Skeletal muscle cell (primary cell): ENCODE data around the gene IL12B.
"Not testable (repeated sequence)": the region's sequence is repeated elsewhere in the genome, so short reads cannot be mapped to it uniquely, and the experiment has no call there.

Experiments used
- DNase-seq: peaks from one replicate; pipeline ENCODE4 v3.0.0-alpha.2; 2010; ENCODE audit warnings: low read depth
- H3K4me3 ChIP-seq: 2 replicates; pipeline ENCODE4 v1.5.1; 2011; ENCODE audit warnings: low read depth, mild to moderate bottlenecking, control low read depth, low read length, moderate library complexity

Gene IL12B

DNA sequence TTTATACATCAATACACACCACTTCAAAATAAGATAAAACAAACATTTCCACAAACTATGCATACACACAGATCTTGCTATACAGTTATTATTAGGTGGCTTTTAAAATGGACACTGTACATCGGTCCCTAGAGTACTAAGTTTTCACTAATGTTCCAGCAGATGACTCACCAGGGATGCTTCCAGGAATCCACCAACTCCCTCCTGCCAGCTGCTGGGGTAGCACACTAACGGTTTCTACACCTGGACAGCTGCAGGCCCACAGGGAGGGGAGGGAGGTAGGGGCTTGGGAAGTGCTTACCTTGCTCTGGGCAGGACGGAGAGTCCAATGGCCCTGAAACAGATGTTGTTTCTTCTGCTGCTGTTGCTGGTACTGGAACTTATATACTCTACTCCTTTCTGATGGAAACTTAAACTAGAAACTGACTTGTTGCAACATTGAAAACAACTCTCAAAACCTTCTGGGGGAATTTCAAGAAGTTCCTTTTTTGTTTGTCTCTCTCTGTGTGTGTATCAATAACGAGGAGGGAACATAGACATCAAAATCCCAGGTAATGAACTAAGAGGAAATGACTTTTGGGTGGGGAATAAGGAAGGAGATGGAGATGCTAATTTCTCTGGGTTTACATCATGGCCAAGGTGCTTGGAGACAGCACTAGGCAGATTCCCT, at the start of gene IL12B:
Gene IL12B, minus strand, starts transcription at position 357 of the 670 bp plus-strand sequence. CDS start 3,705 bp downstream, outside the sequence.
- DNase-seq: no peak
- H3K4me3 ChIP-seq: peak within 1 kb of the TSS; percentile 49

DNA sequence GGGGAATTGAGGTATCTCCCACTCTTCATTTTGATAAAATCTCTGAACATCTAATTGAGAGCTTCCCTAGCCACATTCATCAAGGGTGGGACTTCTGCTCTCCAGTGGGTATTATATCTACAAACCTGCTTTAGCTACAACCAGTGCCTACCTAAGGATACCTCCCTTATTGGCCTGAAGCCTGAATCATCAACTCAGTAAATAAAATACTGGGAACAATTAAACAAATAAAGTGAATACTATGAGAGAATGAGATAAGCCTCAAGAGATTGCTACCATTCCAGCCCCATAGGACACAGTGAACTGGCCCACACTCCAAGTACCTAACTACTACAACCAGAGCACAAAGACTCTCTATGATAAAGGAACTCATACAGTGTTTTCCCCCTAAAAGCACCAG, 47.4 kb upstream of the IL12B start:
- no peak for DNase-seq
- no peak overlapping the region for H3K4me3 ChIP-seq

DNA sequence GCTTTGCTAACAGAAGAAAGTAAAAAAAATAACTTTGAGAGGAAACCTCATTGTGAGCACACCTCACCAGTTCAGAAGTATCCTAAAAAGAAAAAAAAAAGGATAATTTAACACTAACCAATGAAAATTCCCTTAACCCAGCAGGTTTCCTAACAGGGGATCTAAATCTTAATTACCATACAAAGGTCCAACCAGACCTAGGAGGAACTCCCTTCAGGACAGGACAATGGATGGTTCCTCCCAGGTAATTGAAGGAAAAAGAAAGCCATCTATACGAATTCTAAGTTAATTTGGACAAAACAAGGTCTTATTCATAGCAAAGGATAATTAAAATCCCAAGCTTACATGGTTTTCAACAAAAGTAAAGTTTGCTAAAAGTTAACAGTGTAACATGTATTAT, 37.6 kb upstream of the IL12B start:
- not testable (repeated sequence) for H3K4me3 ChIP-seq, DNase-seq

DNA sequence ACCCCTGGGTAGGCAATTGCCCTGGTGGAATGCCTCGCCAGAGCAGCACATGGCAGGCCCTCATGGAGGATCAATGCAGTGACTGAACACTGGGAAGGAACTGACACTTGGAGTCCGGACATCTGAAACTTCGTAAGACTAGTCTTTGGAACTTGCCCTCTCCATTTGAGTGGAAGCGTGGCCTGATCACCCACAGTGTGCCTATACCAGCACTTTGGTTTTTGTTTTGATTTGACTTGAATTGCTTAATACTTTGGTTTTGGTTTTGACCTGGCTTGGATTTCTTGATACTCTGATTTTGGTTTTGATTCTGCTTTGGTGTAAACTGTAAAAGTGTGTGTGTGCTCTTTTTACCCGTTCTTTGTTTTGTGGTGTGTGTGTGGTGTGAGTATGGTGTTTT, 36.5 kb upstream of the IL12B start:
- DNase-seq, H3K4me3 ChIP-seq: not testable (repeated sequence)

DNA sequence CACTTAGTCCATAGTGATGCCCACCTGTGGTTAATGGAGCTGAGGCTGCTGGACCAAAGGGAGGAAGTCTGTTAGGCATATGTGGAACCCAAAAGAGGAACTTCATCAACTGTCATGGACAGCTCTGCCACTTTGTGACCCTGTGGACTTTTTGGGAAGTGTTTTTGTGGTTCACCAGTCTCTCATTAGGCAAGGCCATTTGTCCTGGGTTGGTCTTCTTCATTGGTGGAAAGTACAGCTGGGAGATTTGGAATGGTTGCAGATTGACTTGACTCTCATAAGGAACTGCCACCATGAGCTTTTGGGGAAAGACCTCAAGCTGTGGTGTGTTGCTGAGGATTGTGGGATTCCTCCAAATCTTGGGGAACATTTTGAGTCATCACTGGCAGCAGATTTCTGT, 31.9 kb upstream of the IL12B start:
- no peak overlapping the region for H3K4me3 ChIP-seq
- no peak for DNase-seq

DNA sequence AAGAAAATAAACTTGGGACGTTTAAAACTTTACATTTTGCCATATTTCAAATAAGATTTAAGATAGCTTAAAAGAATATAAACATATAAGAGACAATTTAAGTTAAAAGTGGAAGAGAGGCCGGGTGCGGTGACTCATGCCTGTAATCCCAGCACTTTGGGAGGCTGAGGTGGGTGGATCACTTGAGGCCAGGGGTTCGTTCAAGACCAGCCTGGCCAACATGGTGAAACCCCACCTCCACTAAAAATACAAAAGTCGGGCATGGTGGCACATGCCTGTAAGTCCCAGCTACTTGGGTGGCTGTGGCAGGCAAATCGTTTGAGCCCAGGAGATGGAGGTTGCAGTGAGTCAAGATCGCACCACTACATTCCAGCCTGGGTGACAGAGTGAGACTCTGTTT, 29.6 kb upstream of the IL12B start:
- not testable (repeated sequence) for H3K4me3 ChIP-seq, DNase-seq

DNA sequence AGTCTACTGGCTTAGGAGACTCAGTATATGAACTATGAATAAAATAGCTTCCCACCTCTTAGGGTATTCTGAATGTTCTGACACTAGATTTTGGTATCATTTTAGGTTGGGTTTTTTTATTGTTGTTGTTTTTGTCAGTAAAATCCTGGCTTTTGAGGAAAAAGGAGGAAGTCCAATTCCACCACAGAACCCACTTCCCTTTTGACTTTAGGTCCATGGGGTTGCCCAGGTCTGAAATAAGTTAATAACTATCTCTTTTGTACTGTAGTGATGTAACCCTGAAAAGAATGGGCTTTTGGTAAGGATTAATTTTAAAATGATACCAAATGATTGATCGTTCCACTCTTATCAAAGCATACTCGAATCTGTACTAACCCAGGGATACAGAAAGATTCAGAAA, 29.1 kb upstream of the IL12B start:
- H3K4me3 ChIP-seq: no peak overlapping the region
- no peak for DNase-seq

DNA sequence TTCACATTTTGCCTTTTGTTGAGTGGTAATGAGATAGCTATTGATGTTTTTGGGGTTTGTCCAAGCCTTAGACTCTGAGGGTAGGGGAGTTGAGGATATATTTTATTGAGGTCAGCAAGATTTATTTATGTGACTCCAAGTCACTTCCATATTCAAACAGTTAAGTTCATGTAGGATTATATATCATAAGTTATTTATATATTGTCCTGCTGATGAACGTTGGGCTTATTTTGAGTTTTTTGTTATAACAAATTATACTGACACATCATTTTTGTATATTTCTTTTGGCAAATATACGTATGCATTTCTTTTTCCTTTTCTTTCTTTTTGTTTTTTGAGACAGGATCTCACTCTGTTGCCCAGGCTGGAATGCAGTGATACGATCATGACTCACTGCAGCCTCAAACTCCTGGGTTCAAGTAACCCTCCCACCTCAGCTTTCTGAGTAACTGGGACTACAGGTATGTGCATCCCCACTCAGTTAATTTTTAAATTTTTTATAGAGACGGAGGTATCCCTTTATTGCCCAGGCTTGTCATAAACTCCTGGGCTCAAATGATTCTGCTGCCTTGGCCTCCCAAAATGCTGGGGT, 23.5 kb upstream of the IL12B start:
- no peak for DNase-seq
- H3K4me3 ChIP-seq: no peak overlapping the region

DNA sequence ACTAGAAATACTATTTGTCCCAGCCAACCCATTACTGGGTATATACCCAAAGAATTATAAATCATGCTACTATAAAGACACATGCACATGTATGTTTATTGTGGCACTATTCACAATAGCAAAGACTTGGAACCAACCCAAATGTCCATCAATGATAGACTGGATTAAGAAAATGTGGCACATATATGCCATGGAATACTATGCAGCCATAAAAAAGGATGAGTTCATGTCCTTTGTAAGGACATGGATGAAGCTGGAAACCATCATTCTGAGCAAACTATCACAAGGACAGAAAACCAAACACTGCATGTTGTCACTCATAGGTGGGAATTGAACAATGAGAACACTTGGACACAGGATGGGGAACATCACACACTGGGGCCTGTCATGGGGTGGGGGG, 20.4 kb upstream of the IL12B start:
- H3K4me3 ChIP-seq, DNase-seq: not testable (repeated sequence)

DNA sequence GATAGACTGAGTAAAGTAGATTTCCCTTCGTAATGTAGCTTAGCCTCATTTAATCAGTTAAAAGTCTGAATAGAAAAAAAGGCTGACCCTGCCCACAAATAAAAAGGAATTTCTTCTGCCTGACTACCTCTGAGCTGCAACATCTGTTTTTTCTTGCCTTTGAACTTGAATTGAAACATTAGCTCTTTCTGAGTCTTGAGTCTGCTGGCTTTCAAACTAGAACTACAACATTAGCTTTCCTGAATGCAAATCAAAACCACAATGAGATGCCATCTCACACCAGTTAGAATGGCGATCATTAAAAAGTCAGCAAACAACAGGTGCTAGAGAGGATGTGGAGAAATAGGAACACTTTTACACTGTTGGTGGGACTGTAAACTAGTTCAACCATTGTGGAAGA, 19.9 kb upstream of the IL12B start:
- DNase-seq, H3K4me3 ChIP-seq: not testable (repeated sequence)

DNA sequence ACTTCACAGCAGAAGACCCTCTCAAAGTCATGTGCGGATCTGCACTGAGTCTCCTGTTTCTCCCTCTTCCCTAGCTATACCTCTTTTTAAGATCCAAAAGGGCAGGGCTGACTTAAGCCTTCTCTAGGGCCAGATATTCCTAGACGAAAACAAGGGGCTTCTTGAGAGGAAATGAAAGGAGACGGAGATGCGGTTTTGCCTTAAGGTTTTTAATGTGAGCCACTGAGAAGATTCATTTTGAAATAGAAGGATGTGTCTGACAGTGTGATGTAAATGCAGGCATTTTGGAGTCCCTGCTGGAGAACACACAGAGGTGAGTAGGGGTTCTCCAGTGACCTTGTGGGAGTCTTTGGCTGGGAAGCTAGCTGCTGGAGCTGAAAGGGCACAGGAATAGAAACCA, 15.6 kb upstream of the IL12B start:
- no peak for DNase-seq
- no peak overlapping the region for H3K4me3 ChIP-seq

DNA sequence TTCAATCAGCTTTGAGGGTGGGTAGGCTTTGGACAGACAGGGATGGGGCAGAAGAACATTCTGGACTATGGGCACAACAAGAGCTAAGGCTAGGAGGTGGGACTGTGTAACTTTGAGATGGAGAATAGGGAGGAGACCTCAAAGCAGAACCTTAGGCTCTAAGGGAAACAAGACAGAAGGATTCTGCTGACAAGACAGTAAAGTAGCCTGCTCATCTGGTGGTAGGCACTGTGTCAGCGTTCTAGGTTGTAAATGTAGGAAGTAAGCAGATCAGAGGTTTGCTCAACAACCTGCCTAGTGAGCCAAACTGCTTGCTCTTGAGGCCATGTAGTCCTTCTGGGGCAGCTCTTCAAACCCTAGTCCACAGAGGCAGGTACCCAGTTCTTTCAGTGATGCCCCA, 15.0 kb upstream of the IL12B start:
- no peak for DNase-seq
- H3K4me3 ChIP-seq: no peak overlapping the region

DNA sequence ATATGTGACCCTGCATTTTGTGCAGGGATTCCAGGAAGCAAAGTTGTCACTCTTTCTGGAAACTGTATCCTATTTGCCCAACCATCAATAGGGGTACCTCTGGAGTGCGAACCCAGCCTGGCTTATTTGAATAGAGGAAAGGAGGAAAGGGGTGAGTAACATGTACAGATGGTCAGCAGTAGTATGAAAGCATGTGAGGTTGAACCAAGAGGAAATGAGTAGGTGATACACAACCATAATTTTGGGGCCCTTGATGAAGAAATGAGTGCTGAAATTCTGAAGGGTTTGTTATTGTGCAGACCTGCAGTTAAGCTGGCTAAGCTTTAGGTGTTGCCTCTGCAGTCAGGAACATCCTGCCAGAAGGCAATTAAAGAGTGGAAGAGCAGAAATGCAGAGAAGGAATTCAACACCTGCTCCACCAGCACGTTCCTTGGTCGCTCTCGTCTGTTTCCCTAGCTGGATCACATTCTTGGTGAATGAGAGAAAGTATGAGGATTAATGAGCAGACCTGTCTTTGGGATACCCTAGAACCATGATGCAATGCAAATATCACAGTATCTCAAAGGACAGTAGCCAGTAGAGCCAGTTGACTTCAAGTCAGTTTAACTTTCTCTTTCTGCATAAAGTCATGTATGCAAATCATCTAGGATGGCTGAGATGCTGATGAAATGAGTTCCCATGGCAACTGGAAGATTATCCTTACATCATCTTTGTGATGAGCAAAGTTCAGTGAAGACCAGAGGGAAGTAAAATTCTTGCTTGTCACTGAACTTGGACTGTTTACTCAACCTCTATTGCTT, 13.2 kb upstream of the IL12B start:
- no peak overlapping the region for H3K4me3 ChIP-seq
- no peak for DNase-seq

DNA sequence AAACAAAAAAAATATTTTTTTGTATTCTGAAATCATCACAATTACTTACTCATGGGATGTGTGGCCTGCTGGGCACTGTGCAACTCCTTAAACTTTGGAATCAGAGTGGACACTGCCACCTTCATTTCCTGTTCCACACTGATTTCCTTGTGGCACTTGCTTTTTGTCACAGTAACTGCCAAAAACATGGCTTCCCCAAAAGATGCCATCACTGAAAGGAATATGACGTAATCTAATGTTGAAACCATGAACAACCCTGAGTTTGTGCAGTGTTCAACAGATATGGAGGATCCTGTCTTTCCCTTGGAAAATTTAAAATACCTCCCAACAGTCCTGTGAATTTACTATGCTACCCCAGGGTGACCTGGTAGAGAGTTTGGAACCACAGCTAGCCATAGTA, 12.6 kb upstream of the IL12B start:
- no peak overlapping the region for H3K4me3 ChIP-seq
- no peak for DNase-seq

DNA sequence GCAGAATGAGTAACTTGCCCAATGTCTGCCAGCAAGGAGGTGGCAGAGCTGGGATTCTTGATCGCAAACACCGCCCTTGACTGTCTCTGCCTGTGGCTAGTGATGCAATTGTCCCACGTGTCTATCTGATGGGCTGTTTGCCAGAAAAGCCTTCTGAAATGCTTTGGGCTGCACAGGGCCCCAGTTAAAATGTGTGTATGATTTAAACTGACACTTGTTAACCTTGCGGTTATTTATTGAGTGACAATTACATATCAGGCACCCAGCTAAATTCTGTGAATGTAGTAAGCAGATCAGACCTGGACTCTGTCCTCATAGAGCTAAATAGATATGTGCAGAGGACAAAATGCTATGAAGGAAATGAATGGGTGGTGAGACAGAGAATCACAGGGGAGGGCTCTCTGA, 11.6 kb upstream of the IL12B start:
- peak; percentile 35 for DNase-seq
- H3K4me3 ChIP-seq: no peak overlapping the region

DNA sequence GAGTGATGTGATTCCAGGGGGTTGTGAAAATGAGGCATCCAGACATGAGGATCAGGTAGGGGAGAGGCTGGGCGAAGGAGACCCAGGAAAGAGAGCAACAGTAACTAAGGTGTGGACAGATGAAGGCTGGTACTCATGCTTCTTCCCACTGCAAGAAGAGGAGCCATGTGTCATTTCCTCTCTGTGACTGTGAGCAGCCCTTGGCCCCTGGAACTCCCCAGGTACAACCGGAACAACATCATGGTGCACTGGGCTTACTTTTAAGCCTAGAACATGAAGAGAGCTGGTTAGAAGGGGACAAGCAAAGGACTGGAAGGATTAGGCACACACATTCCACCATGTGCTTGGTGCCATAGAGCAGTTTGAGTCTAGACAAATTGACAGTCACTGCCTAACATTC, 10.9 kb upstream of the IL12B start:
- H3K4me3 ChIP-seq: no peak overlapping the region
- DNase-seq: no peak

DNA sequence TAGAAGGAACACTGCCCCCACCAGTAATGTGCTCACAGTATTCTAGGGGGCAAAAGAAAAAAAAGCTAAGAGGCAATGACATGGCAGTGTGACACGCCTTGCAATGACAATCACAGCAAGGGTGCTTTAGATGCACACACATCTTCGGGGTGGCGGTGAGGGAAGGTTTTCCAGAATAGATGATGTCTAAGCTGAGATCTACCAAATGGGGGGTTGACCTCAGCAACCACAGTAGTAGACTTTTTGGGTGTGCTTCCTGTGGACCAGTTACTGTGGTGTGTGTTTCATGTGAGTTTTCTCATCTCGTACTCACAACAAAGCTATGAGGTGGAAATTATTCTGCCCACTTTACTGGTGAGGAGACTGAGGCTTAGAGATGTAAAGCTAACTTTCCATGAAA, 10.2 kb upstream of the IL12B start:
- DNase-seq: no peak
- no peak overlapping the region for H3K4me3 ChIP-seq

DNA sequence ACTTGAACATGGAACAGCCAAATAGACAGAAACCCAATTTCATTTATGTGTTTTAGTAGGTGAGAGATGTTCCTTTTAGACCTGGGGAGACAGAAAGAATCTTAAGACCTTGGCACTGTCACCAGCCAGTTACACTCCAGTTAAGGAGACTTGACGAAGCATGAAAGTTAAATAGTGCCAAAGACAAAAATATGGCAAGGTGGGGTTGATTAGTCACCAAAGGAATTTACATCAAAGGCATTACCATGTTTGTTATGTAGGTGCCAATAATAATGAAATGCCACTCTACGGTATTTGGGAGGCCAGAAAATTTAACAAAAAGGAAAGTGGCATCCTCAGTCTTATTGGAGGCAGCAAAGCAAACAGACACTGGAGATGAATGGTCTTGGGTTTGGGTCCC, 9.2 kb upstream of the IL12B start:
- H3K4me3 ChIP-seq: no peak overlapping the region
- no peak for DNase-seq

DNA sequence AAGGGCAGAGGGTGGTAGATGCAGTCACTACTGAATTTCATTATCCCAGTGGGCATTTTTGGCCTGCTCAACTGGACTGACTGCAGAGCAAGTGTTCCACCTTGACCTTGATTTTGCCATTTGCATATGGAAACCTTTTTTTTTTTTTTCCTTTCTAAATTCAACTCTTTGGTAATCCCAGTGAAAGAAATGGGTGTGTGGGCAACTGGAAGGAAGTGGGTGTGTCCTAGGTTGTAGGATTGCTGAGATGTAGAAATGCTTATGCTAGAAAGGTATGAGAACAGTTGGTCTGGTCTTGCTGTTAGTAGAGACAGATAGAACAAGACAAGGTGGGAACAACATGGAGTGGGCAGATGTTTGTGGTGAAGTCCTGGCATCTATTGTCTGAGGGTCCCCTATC, 7.8 kb upstream of the IL12B start:
- DNase-seq: no peak
- H3K4me3 ChIP-seq: no peak overlapping the region

DNA sequence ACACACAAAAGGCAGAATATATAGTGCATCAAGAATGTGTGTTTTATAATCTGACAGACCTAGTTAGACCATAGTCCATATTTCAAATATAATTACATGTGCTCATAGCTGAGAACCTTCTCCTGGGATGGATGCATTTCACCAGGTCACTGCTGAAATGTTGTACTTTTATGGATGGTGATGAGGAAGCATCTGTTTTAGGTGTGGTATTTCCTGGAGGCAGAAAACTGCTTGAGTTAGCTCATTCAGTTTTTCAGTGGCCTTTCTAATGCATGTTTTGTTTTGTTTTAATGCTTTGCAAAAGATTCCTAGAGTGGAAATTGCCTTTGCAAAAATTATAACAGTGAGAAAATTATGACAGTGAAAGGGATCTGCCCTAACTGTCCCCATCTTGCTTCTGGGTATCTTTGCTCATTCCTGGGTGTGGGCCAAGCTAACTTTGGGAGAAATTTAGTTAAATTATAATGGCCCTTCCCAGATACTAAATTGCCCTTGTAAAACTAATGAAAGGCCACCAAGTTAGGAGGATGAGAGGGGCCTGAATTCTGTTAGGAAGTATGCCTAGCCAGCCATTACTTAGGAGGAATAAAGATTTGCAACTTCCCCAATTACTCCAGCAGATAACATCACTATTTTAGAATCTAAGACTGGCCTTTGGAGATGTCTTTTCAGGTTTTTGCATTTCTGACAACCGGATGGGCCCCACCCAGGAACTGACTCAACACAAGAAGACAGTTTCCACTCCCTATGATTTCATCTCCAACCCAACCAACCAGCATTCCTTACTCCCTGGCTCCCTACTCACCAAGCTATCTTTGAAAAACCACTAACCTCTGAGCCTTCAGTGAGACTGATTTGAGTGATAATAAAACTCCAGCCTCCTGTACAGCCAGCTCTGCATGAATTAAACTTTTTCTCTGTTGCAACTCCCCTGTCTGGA, 7.0 kb upstream of the IL12B start:
- H3K4me3 ChIP-seq: no peak overlapping the region
- no peak for DNase-seq
